HG02623 (cell line): ENCODE measurements around the gene UIMC1.
"Not testable (repeated sequence)": the region's sequence is repeated elsewhere in the genome, so short reads cannot be mapped to it uniquely, and the experiment has no call there.

Source experiments
- ATAC-seq: cut with Tn5 transposase; IDR thresholded peaks from one replicate; pipeline ENCODE4 v1.9.1; 2021; ENCODE audit warnings: moderate library complexity; ENCODE audit not compliant: unreplicated experiment

UIMC1 gene

GRCh38 chr5:177006265-177006972, at the start of gene UIMC1:
Gene UIMC1, minus strand, starts transcription at chr5:177006779. Its CDS starts 24,164 bp downstream, at chr5:176982615.
- ATAC-seq, result peak; percentile 70

DNA sequence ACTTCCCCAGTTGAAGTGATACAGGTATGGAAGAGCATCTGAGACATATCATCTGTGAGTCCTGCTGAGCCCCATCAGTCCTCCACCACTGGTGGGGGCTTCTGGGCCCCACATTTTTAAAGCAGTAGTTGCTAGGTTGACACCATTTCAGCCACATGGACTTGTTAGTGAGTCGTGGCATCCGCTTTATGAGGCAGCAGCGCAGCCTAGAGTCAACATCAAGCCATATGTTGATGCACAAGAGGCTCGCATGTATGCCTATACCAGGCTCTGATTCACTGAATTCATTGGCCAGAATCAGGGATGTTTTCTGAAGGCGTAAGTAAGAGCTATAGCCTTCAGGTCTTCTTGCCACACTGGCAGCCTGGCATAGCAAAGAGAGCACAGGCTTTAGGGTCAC, 42.7 kb upstream of the UIMC1 start:
- ATAC-seq, result no peak

- ATAC-seq, result not testable (repeated sequence)
Observed at GRCh38 chr5:177048531-177048930, 42.0 kb upstream of the UIMC1 start.

- no peak for ATAC-seq
Observed at GRCh38 chr5:177045631-177046030, 39.1 kb upstream of the UIMC1 start.

GRCh38 chr5:177044641-177045040, 38.1 kb upstream of the UIMC1 start:
- ATAC-seq, result no peak

DNA sequence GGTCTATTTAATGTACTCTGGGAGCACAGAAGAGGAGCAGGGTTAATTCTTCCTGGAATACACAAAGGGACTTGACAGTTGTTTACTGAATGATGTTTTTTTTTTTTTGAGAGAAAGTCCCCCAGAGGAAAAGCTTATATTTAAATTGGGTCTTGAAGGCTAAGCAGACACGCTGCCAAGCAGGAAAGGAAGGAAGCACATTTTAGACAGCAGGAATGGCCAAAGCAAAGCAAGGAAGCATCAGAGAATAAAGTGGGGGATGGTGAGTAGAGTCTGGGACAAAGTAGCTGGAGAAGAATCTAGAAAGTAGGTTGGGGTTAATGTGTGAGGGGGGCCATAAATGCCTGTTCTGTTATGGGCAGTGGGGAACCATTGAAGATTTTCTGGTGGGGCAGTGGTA, 37.4 kb upstream of the UIMC1 start:
- no peak for ATAC-seq

GRCh38 chr5:177043114-177043513, 36.5 kb upstream of the UIMC1 start:
- no peak for ATAC-seq

DNA sequence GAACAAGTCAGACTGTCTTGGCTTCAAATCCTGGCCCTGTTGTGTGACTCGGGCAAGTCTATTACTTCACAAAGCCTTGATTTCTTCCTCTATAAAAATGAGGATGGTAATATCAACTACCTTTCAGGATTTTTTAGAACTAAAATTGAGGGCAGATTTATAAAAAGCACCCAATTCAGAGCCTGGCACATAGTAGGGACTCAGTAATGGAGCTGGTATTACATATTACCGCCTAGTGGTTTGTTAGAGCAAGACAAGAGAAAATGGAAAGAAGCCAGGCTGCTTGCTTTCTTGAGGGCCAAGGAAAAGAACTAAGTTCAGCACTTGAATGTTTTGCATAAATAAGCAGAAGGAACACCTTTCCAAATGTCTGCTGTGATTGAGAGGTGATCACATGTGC, 35.4 kb upstream of the UIMC1 start:
- ATAC-seq, result no peak

- no peak for ATAC-seq
Observed at GRCh38 chr5:177040814-177041420, 34.3 kb upstream of the UIMC1 start.

DNA sequence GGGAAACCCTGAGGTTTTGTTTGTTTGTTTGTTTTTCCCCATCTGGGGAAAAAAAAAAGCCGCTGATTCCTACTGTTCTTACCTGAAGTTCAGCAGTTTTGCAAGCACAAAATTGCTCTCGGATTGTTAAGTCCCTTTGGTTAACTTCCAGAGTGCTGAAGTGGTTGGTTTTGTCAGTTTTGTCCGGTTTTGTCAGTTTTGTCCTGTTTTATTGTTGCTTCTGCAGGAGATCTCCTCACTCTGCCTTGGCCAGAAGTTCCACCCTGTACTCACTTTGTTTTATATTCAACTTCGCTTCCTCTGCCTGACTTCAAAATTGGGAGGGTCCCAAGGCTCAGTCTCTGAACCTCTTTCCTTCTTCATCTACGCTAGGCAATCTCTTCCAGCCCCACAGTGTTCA, 30.3 kb upstream of the UIMC1 start:
- ATAC-seq, result no peak

GRCh38 chr5:177036443-177036842, 29.9 kb upstream of the UIMC1 start:
- no peak for ATAC-seq

GRCh38 chr5:177035976-177036375, 29.4 kb upstream of the UIMC1 start:
- no peak for ATAC-seq

- no peak for ATAC-seq
Observed at GRCh38 chr5:177029498-177029897, 22.9 kb upstream of the UIMC1 start.

DNA sequence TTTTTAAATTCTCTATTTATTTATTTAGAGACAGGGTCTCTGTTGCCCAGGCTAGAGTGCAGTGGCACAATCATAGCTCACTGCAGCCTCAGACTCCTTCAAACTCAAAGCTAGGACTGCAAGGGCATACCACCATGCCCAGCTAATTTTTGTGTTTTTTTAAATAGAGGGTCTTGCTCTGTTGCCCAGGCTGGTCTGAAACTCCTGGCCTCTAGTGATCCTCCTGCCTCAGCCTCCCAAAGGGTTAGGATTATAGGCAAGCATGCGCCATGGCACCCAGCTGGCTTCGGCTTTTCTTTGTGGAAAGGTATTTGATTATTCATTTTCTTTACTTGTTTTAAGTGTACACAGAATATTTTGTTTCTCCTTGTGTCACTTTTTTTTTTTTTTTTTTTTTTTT, 21.1 kb upstream of the UIMC1 start:
- ATAC-seq, result no peak

GRCh38 chr5:177025101-177025601, 18.6 kb upstream of the UIMC1 start:
- no peak for ATAC-seq

DNA sequence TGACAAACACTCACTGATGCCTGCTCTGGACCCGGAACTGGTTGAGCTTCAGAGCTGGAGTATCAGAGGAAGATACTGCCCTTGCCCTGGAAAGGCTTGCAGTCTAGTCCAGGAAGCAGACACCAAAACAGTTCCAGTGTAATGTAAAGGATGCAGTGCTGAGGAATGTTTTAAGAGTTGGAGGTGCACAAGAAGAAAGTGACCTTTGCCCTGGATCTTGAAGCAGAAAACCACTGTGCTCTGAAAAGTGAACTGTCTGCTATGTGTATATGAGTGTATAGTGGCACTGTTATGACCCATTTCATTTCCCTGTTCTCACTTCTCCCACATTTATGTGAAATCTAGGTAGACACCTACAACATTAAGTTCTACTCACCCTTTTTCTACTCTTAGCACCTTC, 18.0 kb upstream of the UIMC1 start:
- no peak for ATAC-seq

DNA sequence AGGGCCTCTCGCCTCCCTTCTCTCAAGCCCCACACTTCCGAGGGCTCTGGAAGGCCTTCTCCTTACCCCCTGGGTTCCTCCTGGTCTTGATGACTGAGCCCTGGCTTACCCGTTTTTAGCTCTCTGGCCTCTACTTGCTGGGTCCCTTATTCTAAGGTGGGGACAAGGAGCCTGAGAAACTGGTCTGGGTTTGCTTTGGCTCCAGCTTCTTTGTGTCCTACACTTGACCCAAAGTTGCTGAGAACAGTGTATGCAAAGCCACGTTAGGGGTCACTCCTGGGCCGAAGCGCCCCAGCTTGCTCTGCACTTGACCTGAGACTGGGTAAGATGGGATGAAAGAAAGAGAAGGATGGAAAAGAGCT, 16.7 kb upstream of the UIMC1 start:
- no peak for ATAC-seq

DNA sequence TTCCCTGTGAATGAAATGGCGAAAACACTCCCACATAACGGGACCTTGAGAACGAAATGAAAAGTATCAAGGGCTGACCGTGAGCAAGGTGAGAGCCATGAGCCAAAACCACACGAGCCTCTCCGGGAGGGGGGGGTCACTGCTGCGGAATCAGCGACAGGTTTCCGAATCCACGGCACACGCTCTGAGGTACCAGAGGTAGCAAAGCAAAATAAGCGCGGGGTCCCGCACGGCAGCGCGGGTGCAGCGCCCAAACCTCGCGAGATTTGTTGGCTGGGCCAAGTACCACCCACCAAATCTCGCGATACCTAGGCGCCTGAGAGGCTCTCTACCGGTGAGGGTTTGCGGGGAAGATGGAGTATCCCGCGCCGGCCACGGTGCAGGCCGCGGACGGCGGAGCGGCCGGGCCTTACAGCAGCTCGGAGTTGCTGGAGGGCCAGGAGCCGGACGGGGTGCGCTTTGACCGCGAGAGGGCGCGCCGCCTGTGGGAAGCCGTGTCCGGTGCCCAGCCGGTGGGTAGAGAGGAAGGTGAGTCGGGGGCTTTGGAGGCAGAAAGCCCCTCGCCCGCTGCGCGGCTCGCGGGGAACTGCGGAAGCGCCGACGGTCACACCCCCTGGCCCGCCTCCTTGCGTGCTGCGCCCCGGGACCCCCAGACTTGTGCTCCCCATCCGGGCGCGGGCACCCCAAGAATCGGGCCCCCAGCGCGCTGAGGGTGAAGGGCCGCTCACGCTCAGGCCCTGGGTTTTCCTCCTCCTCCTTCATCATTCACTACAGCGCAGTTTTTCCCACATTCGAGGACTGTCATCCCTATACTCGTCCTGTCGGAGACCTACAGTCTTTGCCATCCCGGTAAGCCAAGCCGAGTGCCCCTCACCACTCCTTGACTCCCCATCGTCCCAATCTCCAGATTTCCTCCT, 16.1 kb upstream of the UIMC1 start, which contains the start of gene ZNF346:
TSS of gene ZNF346 (plus strand) at position 311 of the 917 bp plus-strand sequence. CDS start at position 354, 43 bp downstream.
- peak; percentile 90 for ATAC-seq

DNA sequence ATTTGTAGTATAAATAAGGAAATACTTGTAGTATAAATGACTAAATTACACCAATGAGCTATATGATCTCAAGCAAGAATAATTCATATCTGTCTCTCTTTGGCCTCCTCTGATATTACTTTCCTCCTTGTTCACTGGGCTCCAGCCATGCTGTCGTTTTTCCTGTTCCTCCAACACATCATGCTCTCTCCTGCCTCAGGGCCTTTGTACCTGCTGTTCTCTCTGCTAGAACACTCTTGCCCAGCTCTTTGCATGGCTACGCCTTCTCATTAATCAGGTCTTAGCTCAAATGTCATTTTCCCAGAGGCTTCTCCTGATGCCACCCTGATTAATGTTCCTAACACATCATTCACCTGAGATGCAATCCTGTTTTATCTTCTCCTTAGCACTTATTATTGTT, 13.5 kb upstream of the UIMC1 start:
- ATAC-seq, result no peak

- ATAC-seq, result no peak
Observed at GRCh38 chr5:177018341-177018740, 11.8 kb upstream of the UIMC1 start.

GRCh38 chr5:177015156-177015555, 8.6 kb upstream of the UIMC1 start:
- no peak for ATAC-seq
